ENCODE results near the gene KIAA0825. TPM values are rescaled to one million over a fixed set of nuclear protein-coding genes. Genes with fewer than 3 reads are reported as not detected.
A peak's percentile ranks its signal among the peaks of the same experiment; 100 is the strongest.

Gene KIAA0825, protein sequence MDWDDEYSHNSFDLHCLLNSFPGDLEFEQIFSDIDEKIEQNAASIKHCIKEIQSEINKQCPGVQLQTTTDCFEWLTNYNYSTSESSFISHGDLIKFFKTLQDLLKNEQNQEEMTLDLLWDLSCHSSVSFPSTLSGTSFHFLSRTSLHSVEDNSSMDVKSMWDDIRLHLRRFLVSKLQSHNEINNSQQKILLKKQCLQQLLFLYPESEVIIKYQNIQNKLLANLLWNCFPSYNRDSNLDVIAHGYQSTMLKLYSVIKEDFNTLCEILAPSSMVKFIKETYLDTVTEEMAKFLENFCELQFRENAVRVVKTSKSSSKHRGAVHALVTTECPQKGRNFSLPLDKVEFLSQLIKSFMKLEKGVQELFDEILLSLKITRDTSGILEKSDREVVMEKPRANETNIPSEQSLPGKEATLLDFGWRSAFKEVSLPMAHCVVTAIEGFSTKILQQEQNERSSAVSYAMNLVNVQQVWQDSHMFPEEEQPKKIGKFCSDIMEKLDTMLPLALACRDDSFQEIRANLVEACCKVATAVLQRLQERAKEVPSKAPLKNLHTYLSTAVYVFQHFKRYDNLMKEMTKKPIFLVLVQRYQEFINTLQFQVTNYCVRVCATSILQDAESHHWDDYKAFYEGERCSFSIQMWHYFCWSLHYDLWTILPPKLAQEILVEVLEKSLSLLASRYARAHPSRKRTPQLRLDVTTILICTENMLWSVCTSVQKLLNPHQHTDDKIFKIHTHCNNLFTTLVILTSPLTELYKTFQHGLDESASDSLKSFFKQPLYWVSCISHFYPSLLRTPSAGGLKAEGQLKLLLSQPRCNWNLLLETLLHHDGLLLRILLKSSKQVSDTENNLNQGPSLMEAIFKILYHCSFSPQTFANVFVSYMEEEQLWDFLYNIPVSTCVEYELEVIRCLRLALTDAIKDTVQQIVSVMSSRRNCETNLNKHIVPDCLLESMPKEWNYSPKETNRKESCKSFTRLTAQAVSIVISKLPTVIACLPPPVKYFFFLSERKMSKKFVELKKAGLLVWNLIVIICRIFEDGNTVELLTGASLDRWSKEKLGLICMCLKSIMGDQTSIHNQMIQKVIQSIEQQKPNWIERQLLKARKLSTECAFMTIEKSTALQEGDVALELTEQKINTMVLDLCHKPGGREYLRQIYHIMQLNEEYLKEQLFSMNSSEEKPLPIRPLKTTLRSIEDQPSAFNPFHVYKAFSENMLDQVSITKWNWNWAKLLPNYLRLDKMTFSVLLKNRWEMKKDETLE (N-terminal part only)
- total RNA-seq, result 1 to 10 TPM in 3 of 4 donors, under 1 TPM in 1; 0.60 to 2.5 (median 1.6) TPM

DNA sequence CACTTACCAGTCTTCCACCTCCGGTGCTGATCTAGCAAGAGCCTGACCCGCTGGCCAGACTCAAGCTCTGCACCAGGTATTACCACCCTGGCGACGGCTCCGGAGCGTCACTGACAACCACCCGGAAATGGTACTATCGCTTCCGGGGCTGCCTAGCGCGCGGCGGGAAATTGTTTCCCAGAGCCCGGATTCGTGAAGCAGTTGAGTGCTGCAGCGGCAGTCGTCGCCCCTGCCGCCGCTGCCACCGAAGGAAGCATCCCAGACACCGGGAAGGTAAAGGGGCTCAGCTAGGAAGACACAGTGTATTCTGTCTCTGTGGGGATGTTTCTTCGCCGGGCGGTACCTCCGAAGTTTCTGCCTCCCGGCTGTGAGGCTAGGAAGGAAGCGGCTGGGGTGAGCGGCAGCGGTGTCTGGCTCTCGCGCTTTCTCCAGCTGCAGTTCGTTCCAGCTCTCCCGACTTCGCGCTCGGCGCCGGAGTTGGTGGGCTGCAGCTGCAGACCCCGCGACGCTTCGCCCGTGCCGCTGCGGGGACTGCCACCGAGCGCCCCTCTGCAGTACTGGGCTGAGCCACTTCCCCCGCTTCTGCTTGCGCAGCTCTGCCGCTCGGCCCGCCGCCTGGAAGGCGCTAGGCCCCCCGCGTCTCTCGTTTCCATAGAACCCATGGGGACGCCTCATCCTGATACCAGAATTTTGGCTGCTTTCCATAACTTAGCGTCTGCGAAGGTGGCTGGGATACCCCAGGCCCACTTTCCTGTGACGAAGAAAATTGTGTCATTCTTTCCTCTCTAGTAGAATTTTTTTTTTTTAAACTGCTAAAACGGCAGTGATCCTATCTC lies at the start of gene KIAA0825, which contains the start of gene SLF1:
KIAA0825 (minus strand) TSS at position 112 of the 836 bp plus-strand sequence. CDS start 81,478 bp downstream, outside the sequence.
SLF1 (plus strand) TSS at position 177 of the 836 bp plus-strand sequence. CDS start 10,142 bp downstream, outside the sequence.
- H3K4me1 ChIP-seq, result peaks cover 13 to 15% of the 10 kb centered on the region in 2 donors
- ATAC-seq, result peak; percentile 97 to 98
- peak; percentile 72 to 79 for DNase-seq
- no peaks in the 10 kb centered on the region for H3K9me3 ChIP-seq
- intact Hi-C loops (cut with DNase I; ENCODE audit: low total_unique reads), result loop anchor here (5.0 kb wide), 1 partner anchor 506 kb away; a partner anchor contains a TSS
- H3K36me3 ChIP-seq, result no peaks in the 10 kb centered on the region
- H3K27me3 ChIP-seq, result no peaks in the 10 kb centered on the region
- peak within 1 kb of the TSS; percentile 74 to 85 (median 78) for H3K27ac ChIP-seq
- TF ChIP-seq POLR2A (IDR thresholded peaks at IDR 0.05), result no peak
- TF ChIP-seq, protein P1, sequence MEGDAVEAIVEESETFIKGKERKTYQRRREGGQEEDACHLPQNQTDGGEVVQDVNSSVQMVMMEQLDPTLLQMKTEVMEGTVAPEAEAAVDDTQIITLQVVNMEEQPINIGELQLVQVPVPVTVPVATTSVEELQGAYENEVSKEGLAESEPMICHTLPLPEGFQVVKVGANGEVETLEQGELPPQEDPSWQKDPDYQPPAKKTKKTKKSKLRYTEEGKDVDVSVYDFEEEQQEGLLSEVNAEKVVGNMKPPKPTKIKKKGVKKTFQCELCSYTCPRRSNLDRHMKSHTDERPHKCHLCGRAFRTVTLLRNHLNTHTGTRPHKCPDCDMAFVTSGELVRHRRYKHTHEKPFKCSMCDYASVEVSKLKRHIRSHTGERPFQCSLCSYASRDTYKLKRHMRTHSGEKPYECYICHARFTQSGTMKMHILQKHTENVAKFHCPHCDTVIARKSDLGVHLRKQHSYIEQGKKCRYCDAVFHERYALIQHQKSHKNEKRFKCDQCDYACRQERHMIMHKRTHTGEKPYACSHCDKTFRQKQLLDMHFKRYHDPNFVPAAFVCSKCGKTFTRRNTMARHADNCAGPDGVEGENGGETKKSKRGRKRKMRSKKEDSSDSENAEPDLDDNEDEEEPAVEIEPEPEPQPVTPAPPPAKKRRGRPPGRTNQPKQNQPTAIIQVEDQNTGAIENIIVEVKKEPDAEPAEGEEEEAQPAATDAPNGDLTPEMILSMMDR (IDR thresholded peaks at IDR 0.05 in 4 of 5, conservative IDR thresholded peaks at IDR 0.05 in 1 of 5), result peak in 1 of 5 experiments; percentile 14
- peak within 1 kb of the TSS; percentile 83 to 90 (median 86) for H3K4me3 ChIP-seq
- in situ Hi-C loops (cut with MboI; ENCODE audit: low sequenced_read_pairs in 4 of 4), result no loop called here

DNA sequence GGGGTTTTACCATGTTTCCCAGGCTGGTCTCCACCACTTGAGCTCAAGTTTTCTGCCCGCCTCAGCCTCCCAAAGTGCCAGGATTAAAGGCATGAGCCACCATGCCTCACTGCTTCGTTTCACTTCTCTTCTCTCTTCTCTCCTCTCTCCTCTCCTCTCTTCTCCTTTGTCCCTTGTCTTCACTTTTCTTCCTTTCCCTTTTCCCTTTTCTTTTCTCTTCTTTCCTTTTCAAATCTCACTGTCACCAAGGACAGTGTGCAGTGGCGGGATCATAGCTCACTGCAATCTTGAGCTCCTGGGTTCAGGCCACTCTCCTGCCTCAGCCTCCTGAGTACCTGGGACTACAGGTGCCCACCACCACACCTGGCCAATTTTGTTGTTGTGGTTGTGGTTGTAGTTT lies 49.5 kb upstream of the KIAA0825 start:
- intact Hi-C loops (cut with DNase I; ENCODE audit: low total_unique reads) (no loop called here), in situ Hi-C loops (cut with MboI; ENCODE audit: low sequenced_read_pairs in 4 of 4) (no loop called here)
- Histone ChIP-seq H3K9me3 (no peaks in the 10 kb centered on the region), H3K27me3 (no peaks in the 10 kb centered on the region), H3K27ac (no peak overlapping the region), H3K4me1 (no peaks in the 10 kb centered on the region), H3K4me3 (no peak overlapping the region), H3K36me3 (no peaks in the 10 kb centered on the region)
- no peak for TF ChIP-seq POLR2A (IDR thresholded peaks at IDR 0.05)
- TF ChIP-seq, protein P1 (IDR thresholded peaks at IDR 0.05 in 4 of 5, conservative IDR thresholded peaks at IDR 0.05 in 1 of 5), result no peak
- ATAC-seq (no peak), DNase-seq (no peak)

DNA sequence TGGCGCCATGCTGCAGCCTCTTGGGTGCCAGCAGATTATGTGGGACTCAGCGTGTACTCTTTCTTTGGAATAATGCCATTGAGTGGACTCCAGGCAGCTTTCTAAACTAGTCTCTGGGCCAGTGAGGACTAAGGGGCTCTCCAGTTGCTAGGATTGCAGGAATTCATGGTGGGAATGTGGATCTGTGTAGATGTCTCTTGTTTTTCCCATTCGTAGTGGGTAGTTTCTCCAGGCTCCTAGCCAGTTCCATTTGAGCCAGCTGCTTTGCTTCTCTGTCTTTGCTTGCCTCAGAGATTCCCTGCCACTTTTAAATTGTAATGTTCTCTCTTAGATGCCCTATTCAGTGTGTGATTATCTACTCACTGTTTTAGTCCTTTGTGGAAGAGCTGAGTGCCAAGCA lies 42.7 kb upstream of the KIAA0825 start:
- H3K9me3 ChIP-seq, result no peaks in the 10 kb centered on the region
- no peaks in the 10 kb centered on the region for H3K27me3 ChIP-seq
- in situ Hi-C loops (cut with MboI; ENCODE audit: low sequenced_read_pairs in 4 of 4) (no loop called here), intact Hi-C loops (cut with DNase I; ENCODE audit: low total_unique reads) (no loop called here)
- no peaks in the 10 kb centered on the region for H3K4me1 ChIP-seq
- H3K4me3 ChIP-seq, result no peak overlapping the region
- DNase-seq, result no peak
- H3K27ac ChIP-seq, result no peak overlapping the region
- peaks cover 0 to 7% of the 10 kb centered on the region in 2 donors for H3K36me3 ChIP-seq
- no peak for TF ChIP-seq POLR2A (IDR thresholded peaks at IDR 0.05)
- TF ChIP-seq, protein P1 (IDR thresholded peaks at IDR 0.05 in 4 of 5, conservative IDR thresholded peaks at IDR 0.05 in 1 of 5), result no peak
- ATAC-seq, result no peak
